ENCODE results near the gene CHP1. TPM values are rescaled to one million over a fixed set of nuclear protein-coding genes. Genes with fewer than 3 reads are reported as not detected.
"Not testable (repeated sequence)": the region's sequence is repeated elsewhere in the genome, so short reads cannot be mapped to it uniquely, and the experiment has no call there.

Gene CHP1
- polyA plus RNA-seq, 3 donors from 2014 or later = 14.7 to 29.6 (median 24.6) TPM

DNA sequence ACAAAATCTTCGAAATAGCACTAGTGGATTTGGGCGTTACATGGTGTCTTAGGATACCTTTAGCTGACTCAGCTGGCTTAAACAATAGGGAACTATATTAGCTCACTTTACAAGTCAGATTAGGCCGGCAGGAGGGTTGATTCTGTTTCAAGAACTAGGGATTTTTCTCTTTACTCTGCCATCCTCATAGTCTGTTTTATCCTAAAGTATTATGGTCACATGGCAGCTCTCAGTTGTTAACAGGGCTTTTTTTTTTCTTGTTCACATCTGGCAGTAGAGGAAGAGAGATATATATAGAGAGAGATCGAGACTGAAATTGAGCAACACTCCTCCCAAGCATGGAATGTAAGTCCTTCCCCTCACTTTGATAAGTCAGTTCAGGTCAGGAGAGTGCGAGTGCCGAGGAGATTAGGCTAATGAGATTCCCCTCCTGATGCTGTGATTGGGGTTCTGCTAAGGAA, 32.9 kb downstream of the CHP1 start:
- Mint-ChIP-seq H3K4me1 (peaks cover 0 to 1% of the 10 kb centered on the region in 2 donors), H3K27ac (no peak overlapping the region), H3K36me3 (peaks cover 28 to 37% (median 30%) of the 10 kb centered on the region in 3 donors), H3K9me3 (no peaks in the 10 kb centered on the region), H3K27me3 (ENCODE audit: low read depth in 3 of 3) (peaks cover 0 to 1% (median 0%) of the 10 kb centered on the region in 3 donors), H3K4me3 (no peak overlapping the region)
- DNase-seq = no peak

DNA sequence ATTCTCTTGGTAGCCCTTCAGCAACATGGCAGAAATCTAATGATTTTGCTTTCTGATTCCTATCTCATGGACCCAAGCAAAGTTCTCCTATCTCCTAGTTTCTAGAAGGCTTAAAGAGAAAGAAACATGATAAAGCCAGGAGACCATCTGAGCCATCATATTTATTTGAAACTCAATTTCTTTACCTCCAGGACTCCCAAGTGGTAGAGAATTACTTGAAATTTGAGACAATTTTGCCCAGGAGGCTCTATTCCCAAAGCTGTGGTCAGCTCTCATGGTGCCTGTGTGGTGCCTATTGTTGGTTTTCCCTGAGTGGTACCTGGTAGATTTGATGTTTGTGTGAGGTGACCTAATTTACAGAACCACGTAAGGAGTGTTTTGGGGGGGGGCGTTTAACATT, 38.8 kb downstream of the CHP1 start:
- no peak for DNase-seq
- H3K4me3 Mint-ChIP-seq = no peak overlapping the region
- H3K36me3 Mint-ChIP-seq = peaks cover 16 to 25% (median 21%) of the 10 kb centered on the region in 3 donors
- no peaks in the 10 kb centered on the region for H3K9me3 Mint-ChIP-seq
- no peaks in the 10 kb centered on the region for H3K4me1 Mint-ChIP-seq
- peaks cover 0 to 1% (median 0%) of the 10 kb centered on the region in 3 donors for H3K27me3 Mint-ChIP-seq (ENCODE audit: low read depth in 3 of 3)
- H3K27ac Mint-ChIP-seq = no peak overlapping the region

DNA sequence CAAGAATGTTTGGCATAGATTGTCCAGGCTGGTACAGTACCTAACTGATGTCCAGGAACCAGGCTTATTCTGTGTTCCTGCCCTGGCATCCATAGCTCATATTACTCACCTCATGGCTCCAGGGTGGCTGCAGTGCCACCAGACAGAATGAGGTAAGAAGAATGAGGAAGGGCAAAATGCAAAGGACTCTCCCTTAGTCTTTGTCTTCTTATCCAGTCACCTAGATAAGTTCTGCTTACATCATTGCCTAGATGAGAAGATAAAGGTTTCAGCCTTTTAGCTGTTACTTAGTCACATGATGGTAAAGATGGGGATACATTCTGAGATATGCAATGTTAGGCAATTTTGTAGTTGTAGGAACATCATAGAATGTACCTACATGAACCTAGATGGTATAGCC, 45.8 kb downstream of the CHP1 start:
- H3K4me3 Mint-ChIP-seq = no peak overlapping the region
- DNase-seq = no peak
- no peaks in the 10 kb centered on the region for H3K27me3 Mint-ChIP-seq (ENCODE audit: low read depth in 3 of 3)
- no peaks in the 10 kb centered on the region for H3K9me3 Mint-ChIP-seq
- peaks cover 9 to 18% (median 16%) of the 10 kb centered on the region in 3 donors for H3K36me3 Mint-ChIP-seq
- H3K27ac Mint-ChIP-seq = peak overlapping the region in 1 of 6 donors; percentile 6
- H3K4me1 Mint-ChIP-seq = no peaks in the 10 kb centered on the region

DNA sequence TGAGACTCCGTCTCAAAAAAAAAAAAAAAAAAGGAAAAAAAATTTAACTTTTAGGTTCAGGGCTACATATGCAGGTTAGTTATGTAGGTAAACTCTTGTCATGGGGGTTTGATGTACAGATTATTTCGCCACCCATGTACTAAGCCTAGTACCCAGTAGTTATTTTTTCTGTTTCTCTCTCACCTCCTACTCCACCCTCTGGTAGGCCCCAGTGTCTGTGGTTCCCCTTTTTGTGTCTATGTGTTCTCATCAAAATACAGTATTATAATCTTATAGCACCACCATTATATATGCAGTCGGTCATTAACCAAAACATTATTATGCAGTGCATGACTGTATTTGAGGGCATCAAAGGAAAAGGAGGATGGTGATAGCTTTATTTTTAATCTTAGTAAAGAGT, 47.3 kb downstream of the CHP1 start:
- Mint-ChIP-seq H3K4me1 (peaks cover 9 to 10% of the 10 kb centered on the region in 2 donors), H3K27ac (no peak overlapping the region), H3K36me3 (peaks cover 9 to 18% (median 15%) of the 10 kb centered on the region in 3 donors), H3K27me3 (ENCODE audit: low read depth in 3 of 3) (peaks cover 5% of the 10 kb centered on the region in 3 donors), H3K9me3 (no peaks in the 10 kb centered on the region), H3K4me3 (no peak overlapping the region)
- DNase-seq = no peak

DNA sequence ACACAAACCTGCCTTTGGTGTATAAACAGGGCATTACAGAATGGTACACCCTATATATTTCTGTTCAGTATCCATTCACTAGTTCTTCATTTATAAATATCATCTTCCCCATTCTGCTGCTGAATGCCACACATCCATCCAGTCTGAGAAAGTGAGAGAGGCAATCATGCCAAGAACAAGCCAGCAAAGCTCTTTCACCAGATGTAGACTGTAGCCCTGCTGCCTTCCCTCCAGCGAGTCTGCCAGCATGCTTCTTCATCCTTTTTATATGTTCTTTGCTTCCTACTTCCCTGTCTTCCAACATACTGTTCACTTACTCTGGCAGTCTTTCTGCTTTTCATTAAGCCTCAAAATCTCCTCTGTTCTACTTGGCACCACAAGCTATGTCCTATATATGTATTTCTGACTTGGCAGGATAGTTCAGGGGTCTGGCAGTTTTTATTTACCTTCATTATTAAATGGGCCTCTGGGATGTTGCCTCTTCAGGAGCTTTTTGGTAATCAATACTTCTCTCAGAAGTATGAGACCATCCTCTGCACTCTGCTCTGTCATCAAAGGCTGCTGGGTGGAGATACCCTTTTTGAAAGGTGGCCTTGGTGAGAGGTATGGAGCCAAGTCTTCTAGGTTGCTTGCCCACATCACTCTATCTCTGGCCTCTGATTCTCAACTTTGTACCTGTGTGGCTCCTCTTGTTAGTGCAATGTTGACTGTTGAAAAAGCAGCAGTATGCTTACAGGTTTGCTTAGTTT, 48.6 kb downstream of the CHP1 start:
- no peak overlapping the region for H3K4me3 Mint-ChIP-seq
- peaks cover 18 to 24% of the 10 kb centered on the region in 2 donors for H3K4me1 Mint-ChIP-seq
- H3K27ac Mint-ChIP-seq = peak overlapping the region in 2 of 6 donors; percentile 25 to 27

DNA sequence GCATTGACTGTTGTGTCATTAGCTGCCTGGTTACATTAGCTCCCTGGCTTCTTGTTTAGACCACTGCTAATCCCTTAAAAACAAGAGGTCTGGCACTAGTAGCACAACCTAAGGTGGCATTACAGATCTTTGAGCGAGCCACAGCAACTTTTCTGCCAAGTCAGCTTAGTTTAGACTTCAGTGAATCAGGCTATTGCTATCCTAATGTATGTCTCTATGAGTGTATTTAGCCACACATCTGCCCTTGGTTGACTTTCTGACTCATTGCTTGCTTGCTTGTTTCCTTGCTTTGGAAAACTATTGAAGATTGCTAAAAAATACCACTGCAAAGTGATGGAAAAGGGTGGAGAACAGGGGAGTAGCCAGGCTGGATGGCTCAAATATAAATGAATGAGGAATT, 50.2 kb downstream of the CHP1 start:
- H3K4me3 Mint-ChIP-seq = peak overlapping the region in 1 of 5 donors; percentile 54
- H3K27me3 Mint-ChIP-seq (ENCODE audit: low read depth in 3 of 3) = peaks cover 11 to 19% (median 16%) of the 10 kb centered on the region in 3 donors
- peaks cover 9 to 24% (median 21%) of the 10 kb centered on the region in 3 donors for H3K36me3 Mint-ChIP-seq
- no peaks in the 10 kb centered on the region for H3K9me3 Mint-ChIP-seq
- DNase-seq = no peak
- H3K4me1 Mint-ChIP-seq = peaks cover 31 to 37% of the 10 kb centered on the region in 2 donors
- peak overlapping the region in 4 of 6 donors; percentile 5 to 72 (median 63) for H3K27ac Mint-ChIP-seq

More for the DNA sequence above, 48.6 kb downstream of the CHP1 start:
- Mint-ChIP-seq H3K27me3 (ENCODE audit: low read depth in 3 of 3) (peaks cover 11 to 16% (median 14%) of the 10 kb centered on the region in 3 donors), H3K9me3 (no peaks in the 10 kb centered on the region), H3K36me3 (peaks cover 9 to 18% (median 15%) of the 10 kb centered on the region in 3 donors)
- DNase-seq = no peak

DNA sequence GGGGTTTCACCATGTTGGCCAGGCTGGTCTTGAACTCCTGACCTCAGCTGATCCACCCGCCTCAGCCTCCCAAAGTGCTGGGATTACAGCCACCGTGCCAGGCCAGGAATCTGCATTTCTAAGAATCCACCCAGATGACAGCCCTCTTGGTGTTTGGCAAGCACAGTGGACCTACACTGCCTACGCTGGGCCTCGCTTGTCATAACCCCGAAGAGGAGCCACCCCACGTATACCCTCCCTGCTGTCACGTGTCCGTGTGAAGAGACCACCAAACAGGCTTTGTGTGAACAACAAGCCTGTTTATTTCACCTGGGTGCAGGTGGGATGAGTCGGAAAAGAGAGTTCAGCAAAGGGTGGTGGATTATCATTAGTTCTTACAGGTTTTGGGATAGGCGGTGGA, 51.4 kb downstream of the CHP1 start:
- peaks cover 11 to 19% (median 16%) of the 10 kb centered on the region in 3 donors for H3K27me3 Mint-ChIP-seq (ENCODE audit: low read depth in 3 of 3)

DNA sequence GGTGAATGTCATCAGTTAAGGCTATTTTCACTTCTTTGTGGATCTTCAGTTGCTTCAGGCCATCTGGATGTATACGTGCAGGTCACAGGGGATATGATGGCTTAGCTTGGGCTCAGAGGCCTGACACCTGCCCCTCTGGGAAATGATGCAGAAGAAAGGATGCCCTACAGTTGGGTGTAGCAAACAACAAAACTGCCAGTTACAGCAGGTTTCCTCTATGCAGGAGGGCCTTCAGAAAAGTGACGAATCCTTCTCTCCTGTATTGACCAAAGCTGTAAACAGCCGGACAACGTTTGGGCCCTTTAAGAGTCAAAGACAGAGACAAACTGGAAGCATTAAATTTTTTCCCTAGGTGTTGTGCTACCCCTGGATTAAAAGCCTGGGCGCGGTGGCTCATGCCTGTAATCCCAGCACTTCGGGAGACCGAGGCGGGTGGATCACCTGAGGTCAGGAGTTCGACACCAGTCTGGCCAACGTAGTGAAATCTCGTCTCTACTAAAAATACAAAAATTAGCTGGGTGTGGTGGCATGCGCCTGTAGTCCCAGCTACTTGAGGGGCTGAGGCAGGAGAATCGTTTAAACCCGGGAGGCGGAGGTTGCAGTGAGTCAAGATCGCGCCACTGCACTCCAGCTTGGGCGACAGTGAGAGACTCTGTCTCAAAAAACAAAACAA, 52.0 kb downstream of the CHP1 start:
- H3K27me3 Mint-ChIP-seq (ENCODE audit: low read depth in 3 of 3) = peaks cover 11 to 19% (median 16%) of the 10 kb centered on the region in 3 donors
- peaks cover 13 to 26% (median 24%) of the 10 kb centered on the region in 3 donors for H3K36me3 Mint-ChIP-seq
- H3K27ac Mint-ChIP-seq = peak overlapping the region; percentile 96 to 99 (median 98)
- not testable (repeated sequence) for H3K9me3 Mint-ChIP-seq, DNase-seq
- H3K4me3 Mint-ChIP-seq = peak overlapping the region; percentile 92 to 99 (median 96)
- H3K4me1 Mint-ChIP-seq = peaks cover 37 to 50% of the 10 kb centered on the region in 2 donors

More for the DNA sequence above, 51.4 kb downstream of the CHP1 start:
- Mint-ChIP-seq H3K4me3 (peak overlapping the region; percentile 92 to 99 (median 96)), H3K36me3 (peaks cover 12 to 25% (median 21%) of the 10 kb centered on the region in 3 donors), H3K4me1 (peaks cover 36 to 46% of the 10 kb centered on the region in 2 donors), H3K27ac (peak overlapping the region; percentile 96 to 99 (median 98))
- H3K9me3 Mint-ChIP-seq, DNase-seq: not testable (repeated sequence)

DNA sequence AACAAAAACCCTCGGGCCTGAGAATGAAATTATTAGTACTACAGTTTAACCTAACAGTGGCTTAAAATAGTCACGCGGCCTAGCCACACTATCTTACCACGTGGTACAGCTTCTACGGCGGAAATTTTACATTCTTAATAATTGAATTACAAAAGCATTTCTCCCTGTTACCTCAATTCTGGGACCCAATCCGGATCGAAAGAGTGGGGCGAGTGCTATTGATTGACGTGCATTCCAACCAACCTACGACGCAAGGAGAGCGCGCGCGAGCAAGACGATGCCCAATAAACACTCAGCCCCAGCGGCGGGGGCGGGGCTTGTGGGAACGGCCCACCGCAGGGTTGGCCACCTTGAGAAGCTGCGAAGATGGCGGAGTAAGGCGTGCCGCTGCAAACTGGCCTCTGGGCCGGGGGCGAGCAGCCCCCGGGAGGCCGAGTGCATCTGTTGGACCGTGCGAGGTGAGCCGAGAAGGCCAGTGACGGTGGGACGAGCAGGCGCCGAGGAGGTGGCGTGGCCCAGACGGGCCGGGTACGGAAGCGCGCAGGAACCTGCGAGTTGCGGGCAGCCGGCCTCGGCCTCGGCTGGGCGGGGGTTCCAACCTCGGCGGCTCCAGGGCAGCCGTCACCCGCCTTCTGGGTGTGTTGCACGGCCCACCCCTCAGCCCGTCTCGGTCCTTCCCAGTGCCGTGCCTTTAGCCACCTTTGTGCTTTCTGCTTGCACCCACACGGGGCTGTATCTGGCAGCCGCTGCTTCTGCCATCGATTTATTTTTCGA, 52.8 kb downstream of the CHP1 start:
- peaks cover 11 to 19% (median 18%) of the 10 kb centered on the region in 3 donors for H3K27me3 Mint-ChIP-seq (ENCODE audit: low read depth in 3 of 3)

DNA sequence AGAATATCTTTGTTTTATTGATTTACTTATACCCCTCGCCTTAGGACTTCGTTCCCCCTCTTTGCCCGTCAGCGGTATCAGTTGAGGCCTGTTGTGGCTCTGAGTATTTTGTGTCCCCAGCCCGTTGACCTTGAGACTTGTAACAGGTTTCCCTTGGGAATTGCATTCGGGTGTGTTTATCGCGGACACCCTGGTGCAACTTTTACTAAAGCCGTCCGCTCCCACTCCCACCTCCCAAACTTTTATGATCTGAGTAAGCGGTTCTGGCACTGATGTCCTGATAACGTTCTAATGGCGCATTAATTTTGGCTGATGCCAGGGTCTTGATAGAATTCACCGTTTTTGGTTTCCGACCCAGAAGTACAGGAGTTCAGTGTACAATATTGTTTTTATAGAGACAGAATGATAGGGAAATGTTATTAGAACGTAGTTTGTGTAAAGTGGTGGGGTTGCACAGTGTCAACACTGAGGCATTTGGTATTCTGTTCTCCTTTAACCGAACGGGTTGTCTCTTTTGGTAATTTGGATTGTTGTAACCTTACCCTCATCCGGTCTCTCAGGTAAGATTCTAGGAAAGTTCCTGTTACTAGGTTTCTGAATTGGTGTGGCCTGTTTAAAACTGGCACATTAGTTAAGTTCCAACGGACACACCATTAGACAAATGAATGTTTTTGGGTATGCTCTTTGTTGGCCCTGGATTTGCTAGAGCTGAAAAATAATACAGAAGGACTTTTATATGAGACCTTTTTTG, 53.5 kb downstream of the CHP1 start:
- Mint-ChIP-seq H3K27ac (peak overlapping the region; percentile 96 to 99 (median 98)), H3K9me3 (no peaks in the 10 kb centered on the region), H3K4me1 (peaks cover 43 to 58% of the 10 kb centered on the region in 2 donors), H3K27me3 (ENCODE audit: low read depth in 3 of 3) (peaks cover 11 to 19% (median 18%) of the 10 kb centered on the region in 3 donors), H3K4me3 (peak overlapping the region; percentile 92 to 99 (median 96)), H3K36me3 (peaks cover 9 to 27% (median 18%) of the 10 kb centered on the region in 3 donors)
- DNase-seq = peak in 1 of 3 donors; percentile 3

More for the DNA sequence above, 52.8 kb downstream of the CHP1 start:
- DNase-seq = peak; percentile 98
- Mint-ChIP-seq H3K9me3 (no peaks in the 10 kb centered on the region), H3K27ac (peak overlapping the region; percentile 96 to 99 (median 98)), H3K4me1 (peaks cover 43 to 57% of the 10 kb centered on the region in 2 donors), H3K4me3 (peak overlapping the region; percentile 92 to 99 (median 96)), H3K36me3 (peaks cover 13 to 31% (median 23%) of the 10 kb centered on the region in 3 donors)

DNA sequence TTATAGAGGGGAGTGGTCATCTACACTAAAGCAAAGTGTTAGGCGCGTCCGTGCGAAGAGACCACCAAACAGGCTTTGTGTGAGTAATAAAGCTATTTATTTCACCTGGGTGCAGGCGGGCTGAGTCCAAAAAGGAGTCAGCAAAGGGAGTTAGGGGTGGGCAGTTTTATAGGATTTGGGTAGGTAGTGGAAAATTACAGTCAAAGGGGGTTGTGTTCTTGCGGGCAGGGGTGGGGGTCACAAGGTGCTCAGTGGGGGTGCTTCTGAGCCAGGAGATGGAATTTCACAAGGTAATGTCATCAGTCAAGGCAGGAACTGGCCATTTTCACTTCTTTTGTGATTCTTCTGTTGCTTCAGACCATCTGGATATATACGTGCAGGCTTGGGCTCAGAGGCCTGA, 54.2 kb downstream of the CHP1 start:
- peaks cover 11 to 19% (median 18%) of the 10 kb centered on the region in 3 donors for H3K27me3 Mint-ChIP-seq (ENCODE audit: low read depth in 3 of 3)
- H3K4me3 Mint-ChIP-seq = peak overlapping the region; percentile 92 to 99 (median 96)
- peaks cover 45 to 58% of the 10 kb centered on the region in 2 donors for H3K4me1 Mint-ChIP-seq
- no peak for DNase-seq
- peak overlapping the region; percentile 96 to 99 (median 98) for H3K27ac Mint-ChIP-seq
- H3K36me3 Mint-ChIP-seq = peaks cover 4 to 23% (median 15%) of the 10 kb centered on the region in 3 donors
- no peaks in the 10 kb centered on the region for H3K9me3 Mint-ChIP-seq

DNA sequence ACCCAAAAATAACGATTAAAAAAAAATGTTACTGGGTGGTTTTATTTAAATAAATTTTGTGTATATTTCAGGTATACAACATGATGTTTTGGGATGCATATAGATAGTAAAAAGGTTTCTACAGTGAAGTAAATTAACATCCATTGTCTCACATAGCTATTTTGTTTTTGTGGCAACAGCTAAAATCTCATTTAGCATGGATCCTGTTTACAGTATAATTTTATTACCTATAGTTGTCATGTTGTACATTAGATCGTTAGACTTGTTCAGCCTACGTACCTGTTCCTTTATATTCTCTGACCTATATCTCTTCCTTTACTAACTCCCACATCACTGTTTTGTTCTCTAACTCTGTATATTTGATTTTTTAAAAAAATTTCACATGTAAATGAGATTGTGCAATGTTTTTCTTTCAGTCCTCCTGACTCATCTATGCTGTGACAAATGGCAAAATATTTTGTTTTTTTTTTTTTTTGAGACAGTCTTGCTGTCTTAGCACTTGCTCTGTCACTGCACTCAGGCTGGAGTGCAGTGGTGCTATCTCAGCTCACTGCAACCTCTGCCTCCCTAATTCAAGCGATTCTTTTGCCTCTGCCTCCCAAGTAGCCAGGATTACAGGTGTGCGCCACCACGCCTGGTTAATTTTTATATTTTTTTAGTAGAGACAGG, 55.7 kb downstream of the CHP1 start:
- no peaks in the 10 kb centered on the region for H3K9me3 Mint-ChIP-seq
- peaks cover 11 to 19% (median 18%) of the 10 kb centered on the region in 3 donors for H3K27me3 Mint-ChIP-seq (ENCODE audit: low read depth in 3 of 3)
- DNase-seq = no peak
- H3K4me3 Mint-ChIP-seq = peak overlapping the region in 2 of 5 donors; percentile 32 to 33
- peaks cover 45 to 64% of the 10 kb centered on the region in 2 donors for H3K4me1 Mint-ChIP-seq
- H3K27ac Mint-ChIP-seq = peak overlapping the region in 1 of 6 donors; percentile 16
- peaks cover 4 to 23% (median 15%) of the 10 kb centered on the region in 3 donors for H3K36me3 Mint-ChIP-seq
